Loucy (cell line): ENCODE data around the gene ASTN2.

Experiments
- H2AFZ ChIP-seq: fragments of 200-600 bp; sonication (generic); 2 replicates; pipeline ENCODE4 v1.6.0; 2016; ENCODE audit warnings: antibody characterized with exemption, mild to moderate bottlenecking, low read length, moderate library complexity
- H3F3A ChIP-seq: fragments of 200-600 bp; 2 replicates; pipeline ENCODE4 v1.6.0; 2016; ENCODE audit warnings: antibody characterized with exemption, low read depth, mild to moderate bottlenecking
- H3K27me3 ChIP-seq: fragments of 200-600 bp; sonication (generic); 2 replicates; pipeline ENCODE4 v1.6.1; 2014; ENCODE audit warnings: low read length, mild to moderate bottlenecking; ENCODE audit not compliant: insufficient read depth, poor library complexity, severe bottlenecking
- H3K36me3 ChIP-seq: fragments of 200-600 bp; sonication (generic); 2 replicates; pipeline ENCODE4 v1.6.1; 2016; ENCODE audit warnings: low read length; ENCODE audit not compliant: insufficient read depth
- H3K4me1 ChIP-seq: fragments of 200-600 bp; sonication (generic); 2 replicates; pipeline ENCODE4 v1.5.1; 2014; ENCODE audit warnings: low read length, mild to moderate bottlenecking; ENCODE audit not compliant: insufficient read depth, poor library complexity, severe bottlenecking
- H3K4me2 ChIP-seq: fragments of 200-600 bp; sonication (generic); 2 replicates; pipeline ENCODE4 v1.6.0; 2014; ENCODE audit warnings: antibody characterized with exemption, low read length, low read depth, mild to moderate bottlenecking; ENCODE audit not compliant: poor library complexity, severe bottlenecking
- H3K4me3 ChIP-seq: fragments of 200-600 bp; sonication (generic); 2 replicates; pipeline ENCODE4 v1.5.1; 2014; ENCODE audit warnings: low read length, mild to moderate bottlenecking, mixed read lengths; ENCODE audit not compliant: poor library complexity, severe bottlenecking
- H3K79me2 ChIP-seq: fragments of 200-600 bp; sonication (generic); 2 replicates; pipeline ENCODE4 v1.6.1; 2014; ENCODE audit warnings: low read length; ENCODE audit not compliant: insufficient read depth
- H3K9ac ChIP-seq: fragments of 200-600 bp; sonication (generic); 2 replicates; pipeline ENCODE4 v1.6.0; 2014; ENCODE audit warnings: mild to moderate bottlenecking, low read depth, low read length, moderate library complexity; ENCODE audit not compliant: poor library complexity, severe bottlenecking
- H3K9me2 ChIP-seq: fragments of 200-600 bp; sonication (generic); replicated peaks from 2 replicates; pipeline ENCODE4 v1.6.1; 2016; ENCODE audit warnings: low read depth, low read length, mixed read lengths
- H3K9me3 ChIP-seq: fragments of 200-600 bp; sonication (generic); 2 replicates; pipeline ENCODE4 v1.6.1; 2014; ENCODE audit warnings: mild to moderate bottlenecking, antibody characterized with exemption, low read length, low read depth; ENCODE audit not compliant: insufficient read depth
- H4K20me1 ChIP-seq: fragments of 200-600 bp; sonication (generic); 2 replicates; pipeline ENCODE4 v1.6.0; 2014; ENCODE audit warnings: antibody characterized with exemption, low read length, mild to moderate bottlenecking; ENCODE audit not compliant: insufficient read depth, poor library complexity, severe bottlenecking
- CTCF ChIP-seq: fragments of 200-600 bp; sonication (generic); conservative IDR thresholded peaks from 2 replicates; pipeline ENCODE4 v1.5.1; 2014; ENCODE audit warnings: mild to moderate bottlenecking, antibody characterized with exemption, low read length
- EZH2phosphoT487 ChIP-seq: fragments of 200-600 bp; IDR thresholded peaks from 2 replicates; pipeline ENCODE4 v1.6.1; 2018; ENCODE audit warnings: antibody characterized with exemption, mild to moderate bottlenecking, moderate library complexity, borderline replicate concordance

The ASTN2 gene

GRCh38 chr9:116786737-116787136 is 628.1 kb downstream of the ASTN2 start:
- no peak for TF ChIP-seq CTCF
- no peak for TF ChIP-seq EZH2phosphoT487
- Histone ChIP-seq H3K9me3 (no peaks in the 10 kb centered on the region; the same call in 1 of the 2 replicates), H3K4me2 (no peak overlapping the region), H3K9me2 (no peaks in the 10 kb centered on the region), H3K27me3 (no peaks in the 10 kb centered on the region), H3K4me1 (no peaks in the 10 kb centered on the region), H4K20me1 (no peaks in the 10 kb centered on the region), H3K9ac (no peak overlapping the region), H2AFZ (no peak overlapping the region), H3K36me3 (no peaks in the 10 kb centered on the region), H3F3A (no peaks in the 10 kb centered on the region), H3K79me2 (no peaks in the 10 kb centered on the region), H3K4me3 (no peak overlapping the region)

- H3K79me2 ChIP-seq, result no peaks in the 10 kb centered on the region
- H3K9ac ChIP-seq, result no peak overlapping the region
- H3F3A ChIP-seq, result no peaks in the 10 kb centered on the region
- H3K4me3 ChIP-seq, result no peak overlapping the region
- no peaks in the 10 kb centered on the region; the same call in 1 of the 2 replicates for H3K9me2 ChIP-seq
- H3K9me3 ChIP-seq, result peaks cover 2% of the 10 kb centered on the region; the same call in 1 of the 2 replicates
- no peak overlapping the region for H3K4me2 ChIP-seq
- no peak for TF ChIP-seq EZH2phosphoT487
- TF ChIP-seq CTCF, result no peak
- no peak overlapping the region for H2AFZ ChIP-seq
- no peaks in the 10 kb centered on the region for H3K4me1 ChIP-seq
- H3K36me3 ChIP-seq, result no peaks in the 10 kb centered on the region
- no peaks in the 10 kb centered on the region for H4K20me1 ChIP-seq
- no peaks in the 10 kb centered on the region for H3K27me3 ChIP-seq
Observed at GRCh38 chr9:116777116-116777515, 637.7 kb downstream of the ASTN2 start.

GRCh38 chr9:116774421-116775180 is 640.3 kb downstream of the ASTN2 start:
- Histone ChIP-seq H3K4me3 (no peak overlapping the region), H3K9me3 (peaks cover 2% of the 10 kb centered on the region; the same call in 1 of the 2 replicates), H4K20me1 (no peaks in the 10 kb centered on the region), H3K79me2 (no peaks in the 10 kb centered on the region), H3K4me1 (no peaks in the 10 kb centered on the region), H3K36me3 (no peaks in the 10 kb centered on the region), H3K9ac (no peak overlapping the region), H3K9me2 (no peaks in the 10 kb centered on the region; the same call in 1 of the 2 replicates), H3K27me3 (no peaks in the 10 kb centered on the region), H2AFZ (no peak overlapping the region), H3K4me2 (no peak overlapping the region), H3F3A (no peaks in the 10 kb centered on the region)
- TF ChIP-seq CTCF (no peak), EZH2phosphoT487 (no peak)
